Suppressor macrophage treated with lipopolysaccharide for 1 hour (primary cell): ENCODE results near the gene LIPN.

Experiments
- DNase-seq, 3 donors: peaks; one replicate each; pipeline ENCODE4 v3.0.0-alpha.2; 2020 to 2022

LIPN gene

GRCh38 chr10:88759366-88760101 lies at the start of gene LIPN:
LIPN (plus strand) TSS chr10:88760020; CDS start chr10:88761406, 1,386 bp downstream.
- DNase-seq = peak; percentile 85 to 97 (median 96)

DNA sequence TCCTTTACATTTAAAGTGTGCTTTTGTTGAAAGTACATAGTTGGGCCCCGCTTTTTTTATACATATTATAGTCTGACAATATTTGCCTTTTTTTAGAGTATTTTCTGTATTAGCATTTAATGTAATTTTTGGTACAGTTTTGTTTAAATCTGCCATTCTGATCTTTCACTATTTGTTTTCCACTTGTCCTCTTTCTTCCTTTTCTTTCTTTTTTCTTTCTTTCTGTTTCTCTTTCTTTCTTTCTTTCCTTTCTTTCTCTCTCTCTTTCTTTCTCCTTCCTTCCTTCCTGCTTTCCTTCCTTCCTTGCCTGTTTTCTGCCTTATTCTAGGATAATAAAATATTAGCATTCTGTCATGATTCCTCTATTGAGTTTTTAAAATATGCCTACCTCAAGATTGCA lies 44.3 kb upstream of the LIPN start:
- DNase-seq = no peak

GRCh38 chr10:88721392-88721791 lies 38.4 kb upstream of the LIPN start:
- DNase-seq = no peak

GRCh38 chr10:88725798-88726197 lies 34.0 kb upstream of the LIPN start:
- peak; percentile 32 to 76 (median 56) for DNase-seq

DNA sequence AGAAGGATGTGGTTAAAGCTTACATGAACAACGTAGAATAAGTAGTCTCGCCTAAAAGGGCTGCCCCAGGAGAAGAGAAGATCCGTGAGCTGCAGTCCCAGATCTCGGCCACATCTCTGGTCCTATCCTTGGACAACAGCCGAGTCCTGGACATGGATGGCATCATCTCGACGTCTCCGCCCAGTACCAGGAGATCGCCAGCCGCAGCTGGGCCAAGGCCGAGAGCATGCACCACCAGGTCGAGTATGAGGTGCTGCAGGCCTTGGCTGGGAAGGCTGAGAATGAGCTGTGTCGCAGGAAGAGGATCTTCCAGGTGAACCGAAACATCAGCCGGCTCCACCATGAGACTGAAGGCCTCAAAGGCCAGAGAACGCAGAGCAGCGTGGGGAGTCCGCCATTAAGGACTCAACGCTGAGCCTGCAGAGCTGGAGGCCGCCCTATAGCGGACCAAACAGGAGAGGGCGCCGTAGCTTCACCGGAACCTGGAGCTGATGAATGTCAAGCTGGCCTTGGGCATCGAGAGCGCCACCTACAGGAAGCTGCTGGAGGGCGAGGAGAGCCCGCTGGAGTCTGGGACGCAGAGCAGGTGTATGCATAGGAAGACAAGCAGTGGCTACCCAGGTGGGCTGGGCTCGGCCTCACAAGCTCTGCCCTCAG lies 31.6 kb upstream of the LIPN start:
- peak; percentile 41 to 53 (median 44) for DNase-seq

GRCh38 chr10:88730864-88731263 lies 29.0 kb upstream of the LIPN start:
- DNase-seq = no peak

GRCh38 chr10:88731296-88731695 lies 28.5 kb upstream of the LIPN start:
- DNase-seq = peak; percentile 61 to 77 (median 74)

DNA sequence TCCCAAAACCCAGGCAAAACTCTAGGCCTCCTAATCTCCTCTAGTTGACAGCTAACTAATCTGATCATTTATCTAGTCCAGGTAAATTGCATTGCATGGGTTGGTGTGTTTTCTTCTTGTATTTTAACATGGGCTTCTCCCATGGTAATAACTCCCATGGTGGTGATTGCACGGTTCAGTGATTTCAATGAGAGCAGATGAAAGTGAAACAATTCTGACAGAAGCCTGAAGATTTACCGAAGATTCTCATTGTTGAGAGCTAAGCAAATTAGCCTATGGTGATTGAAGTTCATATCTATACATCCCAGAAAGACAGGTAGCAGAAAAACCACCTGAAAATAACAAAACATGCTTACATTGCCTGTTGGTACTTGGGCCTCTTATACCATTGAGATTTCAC lies 26.6 kb upstream of the LIPN start:
- no peak for DNase-seq

DNA sequence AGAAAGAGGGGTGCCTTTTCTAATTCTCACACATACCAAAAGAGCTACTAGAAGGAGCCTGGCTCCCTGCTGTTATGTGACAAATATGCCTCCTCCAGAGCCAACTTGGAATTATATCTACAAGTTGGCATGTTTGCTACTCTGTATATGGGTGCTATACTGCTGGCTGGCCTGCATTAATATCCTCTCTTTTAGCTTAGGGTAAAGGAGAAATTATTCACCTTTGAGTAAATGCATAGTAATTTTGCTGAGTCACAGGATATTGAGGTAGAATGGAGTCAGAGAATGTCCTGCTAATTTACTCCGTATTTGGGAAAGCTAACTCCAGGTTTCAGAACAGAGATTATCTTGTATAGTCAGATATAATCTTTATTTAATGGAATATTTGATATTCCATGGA lies 24.2 kb upstream of the LIPN start:
- no peak for DNase-seq

- DNase-seq = peak in 1 of 3 donors; percentile 17
Observed at GRCh38 chr10:88741921-88742320, 17.9 kb upstream of the LIPN start.

- no peak for DNase-seq
Observed at GRCh38 chr10:88742448-88742847, 17.4 kb upstream of the LIPN start.

DNA sequence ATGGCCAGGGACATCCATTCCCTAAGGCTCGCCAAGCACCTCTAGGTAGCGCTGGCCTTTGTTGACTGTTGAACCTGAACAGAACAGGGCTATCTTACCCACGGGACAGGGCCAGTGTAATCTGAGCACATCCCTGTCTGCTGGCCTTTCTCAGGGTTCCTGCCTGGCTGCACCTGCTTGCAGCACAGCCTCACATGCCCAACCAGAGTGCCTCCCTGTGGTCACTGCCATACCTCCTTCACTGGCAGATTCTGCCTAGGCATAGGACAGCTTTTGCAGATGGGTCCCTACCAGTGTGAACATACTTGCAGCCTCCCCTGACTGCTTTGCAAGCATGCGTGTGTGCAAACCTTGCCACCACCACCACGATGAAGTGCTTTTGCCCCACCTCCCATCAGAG lies 15.8 kb upstream of the LIPN start:
- DNase-seq = no peak

- DNase-seq = no peak
Observed at GRCh38 chr10:88745633-88746032, 14.2 kb upstream of the LIPN start.

DNA sequence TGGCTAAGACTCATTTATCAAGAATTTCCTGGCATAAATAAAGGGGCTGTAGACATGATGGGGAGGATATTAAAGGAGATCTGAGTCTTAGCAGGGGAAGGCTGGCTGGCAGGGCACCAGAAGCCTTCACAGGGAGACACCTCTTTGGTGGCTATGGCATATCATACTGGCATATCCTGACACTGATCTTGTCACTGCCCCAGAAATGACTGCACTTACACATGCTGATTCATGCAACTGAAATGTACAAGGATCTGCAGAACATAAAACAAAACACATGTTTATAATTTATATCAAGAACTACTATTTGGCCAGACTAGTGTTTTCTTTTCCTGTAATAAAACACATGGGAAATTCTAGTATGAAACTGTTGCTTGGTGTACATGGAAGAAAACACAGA lies 5.5 kb upstream of the LIPN start:
- no peak for DNase-seq

DNA sequence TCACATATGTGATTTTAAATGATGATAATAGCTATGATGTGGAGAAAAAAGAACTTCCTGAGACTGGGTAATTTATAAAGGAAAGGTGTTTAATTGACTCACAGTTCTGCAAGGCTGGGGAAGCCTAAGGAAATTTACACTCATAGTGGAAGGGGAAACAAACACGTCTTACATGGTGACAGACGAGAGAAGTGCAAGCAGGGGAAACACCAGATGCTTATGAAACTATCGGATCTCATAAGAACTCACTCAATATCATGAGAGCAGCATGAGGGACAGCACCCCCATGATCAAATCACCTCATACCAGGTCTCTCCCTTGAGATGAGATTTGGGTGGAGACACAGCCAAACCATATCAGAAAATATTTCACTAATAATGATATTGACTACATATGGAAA lies 4.1 kb upstream of the LIPN start:
- peak; percentile 65 to 79 (median 67) for DNase-seq

- DNase-seq = no peak
Observed at GRCh38 chr10:88756660-88757059, 3.2 kb upstream of the LIPN start.

DNA sequence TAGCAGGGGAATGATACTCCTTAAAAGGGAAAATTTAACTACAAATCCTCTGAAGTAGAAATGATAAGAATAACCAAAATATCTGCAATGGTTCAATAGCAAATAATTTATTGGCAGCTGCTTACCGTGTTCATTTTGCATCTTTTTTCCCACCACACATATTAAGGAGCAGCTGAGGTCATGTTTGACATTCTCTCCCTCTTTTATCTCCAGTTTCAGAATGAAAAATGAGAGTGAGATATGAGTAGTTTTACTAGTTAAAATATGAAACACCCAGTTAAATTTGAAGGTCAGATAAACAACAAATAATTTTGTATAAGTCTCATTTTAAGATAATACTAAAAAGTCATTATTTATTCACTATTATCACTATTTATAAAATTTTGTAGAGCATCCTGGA lies 3.1 kb downstream of the LIPN start:
- no peak for DNase-seq

DNA sequence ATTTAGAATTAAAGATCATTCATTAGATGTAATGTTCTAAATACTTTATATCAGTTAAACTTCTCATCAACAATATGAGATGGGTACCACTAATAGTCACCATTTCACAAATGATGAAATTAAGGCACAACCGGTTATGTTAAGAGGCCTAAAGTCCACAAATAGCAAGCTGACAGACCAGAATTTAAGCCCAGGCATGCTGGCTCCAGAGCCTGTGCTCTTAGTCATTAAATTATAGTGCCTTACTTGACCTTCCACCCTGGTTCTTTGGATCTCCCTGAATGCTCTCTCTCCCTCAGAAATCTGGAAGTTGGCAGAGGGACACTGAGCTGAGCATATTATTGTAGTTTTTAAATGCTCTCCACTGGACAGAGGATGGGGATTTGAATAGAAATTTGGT lies 3.6 kb downstream of the LIPN start:
- DNase-seq = no peak

- DNase-seq = no peak
Observed at GRCh38 chr10:88764110-88764509, 4.3 kb downstream of the LIPN start.

- DNase-seq = peak; percentile 9 to 23 (median 22)
Observed at GRCh38 chr10:88765816-88766215, 6.0 kb downstream of the LIPN start.

GRCh38 chr10:88769384-88769783 lies 9.6 kb downstream of the LIPN start:
- no peak for DNase-seq

- no peak for DNase-seq
Observed at GRCh38 chr10:88781206-88781605, 21.4 kb downstream of the LIPN start.

- DNase-seq = no peak
Observed at GRCh38 chr10:88782222-88782621, 22.4 kb downstream of the LIPN start.

DNA sequence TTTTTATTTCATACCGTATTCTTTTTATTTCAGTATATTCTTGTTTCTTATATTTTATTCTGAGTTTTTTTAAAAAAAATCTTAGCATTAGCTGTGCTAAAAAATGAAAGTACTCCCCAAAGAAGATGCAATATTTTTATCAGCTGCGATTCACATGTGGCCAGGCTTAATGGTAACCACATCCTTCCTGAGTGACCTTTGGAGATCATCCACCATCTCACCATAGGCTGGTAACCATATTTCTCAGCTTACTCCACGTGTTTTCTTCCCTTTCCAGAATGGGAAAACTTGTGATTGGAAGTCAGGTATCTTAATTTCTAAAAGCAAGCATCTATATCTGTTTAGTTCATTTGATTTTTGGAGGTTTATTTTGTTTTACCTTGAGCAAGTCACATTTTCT lies 23.9 kb downstream of the LIPN start:
- no peak for DNase-seq
